Putamen (tissue), 1 donor: ENCODE results near the gene PTPN3.
"Not testable (repeated sequence)": the region's sequence is repeated elsewhere in the genome, so short reads cannot be mapped to it uniquely, and the experiment has no call there.

Source experiments
- DNase-seq: peaks from one replicate; pipeline ENCODE4 v3.0.0-alpha.2; 2016; ENCODE audit warnings: low spot score

PTPN3 gene, protein sequence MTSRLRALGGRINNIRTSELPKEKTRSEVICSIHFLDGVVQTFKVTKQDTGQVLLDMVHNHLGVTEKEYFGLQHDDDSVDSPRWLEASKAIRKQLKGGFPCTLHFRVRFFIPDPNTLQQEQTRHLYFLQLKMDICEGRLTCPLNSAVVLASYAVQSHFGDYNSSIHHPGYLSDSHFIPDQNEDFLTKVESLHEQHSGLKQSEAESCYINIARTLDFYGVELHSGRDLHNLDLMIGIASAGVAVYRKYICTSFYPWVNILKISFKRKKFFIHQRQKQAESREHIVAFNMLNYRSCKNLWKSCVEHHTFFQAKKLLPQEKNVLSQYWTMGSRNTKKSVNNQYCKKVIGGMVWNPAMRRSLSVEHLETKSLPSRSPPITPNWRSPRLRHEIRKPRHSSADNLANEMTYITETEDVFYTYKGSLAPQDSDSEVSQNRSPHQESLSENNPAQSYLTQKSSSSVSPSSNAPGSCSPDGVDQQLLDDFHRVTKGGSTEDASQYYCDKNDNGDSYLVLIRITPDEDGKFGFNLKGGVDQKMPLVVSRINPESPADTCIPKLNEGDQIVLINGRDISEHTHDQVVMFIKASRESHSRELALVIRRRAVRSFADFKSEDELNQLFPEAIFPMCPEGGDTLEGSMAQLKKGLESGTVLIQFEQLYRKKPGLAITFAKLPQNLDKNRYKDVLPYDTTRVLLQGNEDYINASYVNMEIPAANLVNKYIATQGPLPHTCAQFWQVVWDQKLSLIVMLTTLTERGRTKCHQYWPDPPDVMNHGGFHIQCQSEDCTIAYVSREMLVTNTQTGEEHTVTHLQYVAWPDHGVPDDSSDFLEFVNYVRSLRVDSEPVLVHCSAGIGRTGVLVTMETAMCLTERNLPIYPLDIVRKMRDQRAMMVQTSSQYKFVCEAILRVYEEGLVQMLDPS

GRCh38 chr9:109498195-109499092 lies at the start of gene PTPN3:
PTPN3 (minus strand) TSS chr9:109498307; CDS start chr9:109463434, 34,873 bp downstream.
- no peak for DNase-seq

GRCh38 chr9:109544954-109545353 lies 46.8 kb upstream of the PTPN3 start:
- not testable (repeated sequence) for DNase-seq

DNA sequence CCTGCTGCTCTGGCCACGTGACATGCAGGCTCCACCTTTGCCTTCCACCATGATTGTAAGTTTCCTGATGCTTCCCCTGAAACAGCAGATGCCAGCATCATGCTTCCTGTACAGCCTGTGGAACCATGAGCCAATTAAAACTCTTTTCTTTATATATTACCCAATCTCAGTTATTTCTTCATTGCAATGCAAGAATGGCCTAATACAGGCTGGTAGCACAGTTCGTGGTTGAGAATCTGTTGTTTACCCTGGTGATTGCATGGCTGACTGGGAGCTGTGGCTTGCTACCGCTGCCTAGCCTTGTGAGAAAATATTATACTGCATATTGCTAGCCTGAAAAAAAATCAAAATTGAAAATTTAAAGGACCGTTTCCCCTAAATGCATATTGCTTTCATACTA lies 44.8 kb upstream of the PTPN3 start:
- DNase-seq = no peak

DNA sequence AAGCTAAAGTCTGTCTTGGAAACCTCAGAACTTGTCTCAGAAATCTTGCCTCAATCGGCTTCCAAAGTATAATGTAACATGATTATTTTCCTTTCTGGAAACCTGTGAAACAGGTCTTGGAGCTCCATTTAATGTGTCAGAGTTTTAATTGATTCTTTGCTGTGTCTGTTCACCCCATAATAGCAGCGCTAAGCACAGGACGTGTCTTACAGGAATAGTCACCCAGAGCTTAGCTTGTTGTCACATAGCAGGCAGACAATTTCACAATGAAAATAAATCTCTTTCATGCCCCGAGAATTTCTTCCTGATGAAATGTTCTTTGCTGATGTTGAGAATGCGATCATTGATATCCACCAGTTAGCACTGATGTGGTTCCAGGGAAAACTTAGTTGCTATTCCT lies 40.2 kb upstream of the PTPN3 start:
- no peak for DNase-seq

- no peak for DNase-seq
Observed at GRCh38 chr9:109537288-109537687, 39.2 kb upstream of the PTPN3 start.

DNA sequence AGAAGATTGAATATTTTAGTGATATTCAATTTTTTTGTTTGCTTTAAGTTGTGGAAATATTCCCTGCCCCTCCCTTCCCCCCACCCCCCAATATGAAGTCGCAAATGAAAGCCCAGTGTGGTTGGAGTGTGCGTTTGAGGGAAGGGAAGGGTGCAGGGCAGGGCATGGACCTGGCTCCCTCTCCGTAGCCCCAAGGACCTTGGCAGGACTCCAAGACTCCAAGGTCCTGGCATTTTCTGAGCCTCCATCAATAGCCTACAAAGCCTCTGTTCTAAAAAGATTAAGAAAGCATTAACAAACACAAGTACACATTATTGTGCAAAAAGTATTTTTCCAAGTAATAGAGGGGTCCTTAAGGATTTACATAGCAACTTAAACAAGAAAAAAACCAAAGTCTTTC lies 38.8 kb upstream of the PTPN3 start:
- DNase-seq = no peak

GRCh38 chr9:109535365-109535764 lies 37.3 kb upstream of the PTPN3 start:
- DNase-seq = no peak

GRCh38 chr9:109534151-109534550 lies 36.0 kb upstream of the PTPN3 start:
- no peak for DNase-seq

DNA sequence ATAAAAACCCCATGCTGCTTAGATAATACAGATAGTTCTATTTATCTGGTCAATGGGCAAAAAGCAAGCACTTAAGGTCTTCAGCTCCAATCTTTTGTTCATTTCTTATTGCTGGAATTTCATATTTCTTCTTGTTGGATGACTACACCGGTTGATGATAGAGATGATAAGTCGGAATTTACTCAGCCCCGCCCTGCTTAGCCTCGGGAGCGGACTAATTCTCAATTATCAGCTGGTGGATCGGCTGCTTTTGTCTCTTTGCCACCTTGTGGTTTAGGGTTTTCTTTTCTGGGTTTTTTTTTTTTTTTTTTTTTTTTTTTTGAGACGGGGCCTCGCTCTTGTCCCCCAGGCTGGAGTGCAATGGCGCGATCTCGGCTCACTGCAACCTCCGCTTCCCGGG lies 34.5 kb upstream of the PTPN3 start:
- not testable (repeated sequence) for DNase-seq

GRCh38 chr9:109522106-109522505 lies 24.0 kb upstream of the PTPN3 start:
- no peak for DNase-seq

DNA sequence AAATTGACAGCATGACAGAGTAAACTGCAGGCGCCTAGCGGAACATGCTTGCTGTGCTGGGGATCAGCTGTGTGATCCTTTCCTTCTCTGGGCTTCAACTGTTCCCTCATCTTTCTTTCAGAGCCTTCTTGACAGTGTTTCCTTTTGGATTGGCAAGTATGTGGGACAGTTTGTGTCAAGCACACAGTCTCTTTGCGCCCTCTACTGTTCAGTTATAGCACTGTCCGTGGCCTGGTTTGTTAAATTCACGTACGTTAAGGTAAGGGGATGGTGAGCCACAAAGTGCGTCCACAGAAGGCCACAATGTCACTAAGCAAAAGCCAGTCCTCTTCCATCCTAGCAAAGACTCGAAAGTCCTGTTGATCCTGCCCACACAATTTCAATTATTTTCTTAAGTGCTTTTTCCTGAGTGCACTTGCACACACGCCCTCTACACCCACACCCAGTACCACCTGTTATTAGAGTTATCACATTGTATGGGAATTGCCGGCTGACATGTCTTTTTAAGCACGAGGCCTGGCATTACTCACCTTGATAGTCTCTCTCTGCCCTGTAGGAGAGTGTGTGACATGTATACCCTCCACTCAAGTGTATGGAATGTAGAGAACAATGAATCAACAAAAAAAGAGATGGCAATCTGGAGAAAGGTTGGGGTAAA lies 22.5 kb upstream of the PTPN3 start:
- DNase-seq = peak; percentile 43

- DNase-seq = no peak
Observed at GRCh38 chr9:109519366-109519765, 21.3 kb upstream of the PTPN3 start.

DNA sequence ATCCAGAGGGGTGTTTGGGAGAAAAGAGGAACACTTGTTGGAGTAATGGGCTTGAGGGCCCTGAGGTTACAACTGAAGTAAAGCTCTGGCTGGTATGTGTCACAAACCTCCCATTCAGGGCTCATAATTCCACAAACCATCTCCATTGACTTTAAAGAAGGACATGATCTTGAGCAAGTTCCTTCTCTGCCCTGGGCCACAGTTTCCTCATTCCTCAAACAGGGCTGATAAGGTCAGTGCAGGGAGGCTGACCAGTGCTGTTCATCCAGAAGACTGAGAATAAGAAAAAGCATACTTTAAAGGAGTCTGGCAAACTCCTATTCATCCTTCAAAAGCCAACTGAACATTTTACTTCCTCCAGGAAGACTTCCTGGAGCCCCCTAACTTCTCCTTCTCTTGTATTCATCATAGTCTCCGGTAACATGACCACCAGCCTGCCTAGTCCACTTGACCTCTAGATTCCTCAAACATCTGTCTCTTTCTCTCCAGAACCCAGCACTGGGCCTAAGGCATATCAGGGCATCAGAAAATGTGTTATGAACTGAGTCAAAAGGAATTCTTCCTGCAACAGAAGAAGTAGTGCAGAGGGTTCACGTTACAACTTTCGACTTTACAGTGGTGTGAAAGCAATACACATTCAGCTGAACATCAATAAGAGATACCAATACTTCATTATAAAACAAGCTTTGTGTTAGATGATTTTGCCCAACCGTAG lies 20.7 kb upstream of the PTPN3 start:
- DNase-seq = no peak

DNA sequence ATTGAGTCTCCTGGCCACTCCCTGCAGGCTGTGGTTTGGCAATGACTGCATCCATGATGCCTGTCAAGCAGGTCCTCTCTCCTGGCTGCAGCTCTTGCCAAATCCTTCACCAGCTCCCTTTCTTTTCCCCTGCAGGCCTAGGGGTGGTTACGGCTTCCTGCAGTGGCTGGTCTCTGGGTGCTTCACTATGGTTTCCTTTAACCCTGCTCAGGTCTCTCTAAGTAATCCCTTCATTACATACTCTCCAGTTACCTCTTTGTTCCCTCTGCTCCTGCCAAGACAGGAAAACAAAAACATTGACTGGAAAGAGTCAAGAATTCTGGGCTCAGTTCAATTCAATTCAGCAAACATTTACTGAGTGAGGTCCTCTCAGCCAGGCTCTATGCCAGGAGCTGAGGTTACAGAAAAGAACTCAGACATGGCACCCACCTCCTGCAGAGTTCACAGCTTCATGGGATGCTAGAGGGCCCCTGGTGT lies 19.8 kb upstream of the PTPN3 start:
- no peak for DNase-seq

DNA sequence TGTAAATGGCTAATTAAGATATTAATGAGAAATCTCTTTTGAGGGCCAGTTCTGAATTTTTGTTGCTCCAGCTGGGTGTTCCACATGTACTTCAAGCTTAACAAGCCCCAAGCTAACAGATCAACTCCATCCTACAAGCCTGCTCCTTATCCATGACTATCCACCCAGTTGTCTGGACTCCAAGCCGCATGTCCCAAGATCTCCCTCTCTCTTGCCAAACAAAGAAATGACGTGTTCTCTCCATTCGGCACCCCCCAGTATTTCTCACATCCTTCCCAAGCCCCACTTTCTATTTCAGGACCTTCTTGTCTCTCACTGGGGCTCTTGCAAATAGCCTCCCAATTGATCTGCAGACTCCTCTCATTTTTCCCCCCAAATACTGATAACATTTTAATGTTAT lies 15.8 kb upstream of the PTPN3 start:
- no peak for DNase-seq

DNA sequence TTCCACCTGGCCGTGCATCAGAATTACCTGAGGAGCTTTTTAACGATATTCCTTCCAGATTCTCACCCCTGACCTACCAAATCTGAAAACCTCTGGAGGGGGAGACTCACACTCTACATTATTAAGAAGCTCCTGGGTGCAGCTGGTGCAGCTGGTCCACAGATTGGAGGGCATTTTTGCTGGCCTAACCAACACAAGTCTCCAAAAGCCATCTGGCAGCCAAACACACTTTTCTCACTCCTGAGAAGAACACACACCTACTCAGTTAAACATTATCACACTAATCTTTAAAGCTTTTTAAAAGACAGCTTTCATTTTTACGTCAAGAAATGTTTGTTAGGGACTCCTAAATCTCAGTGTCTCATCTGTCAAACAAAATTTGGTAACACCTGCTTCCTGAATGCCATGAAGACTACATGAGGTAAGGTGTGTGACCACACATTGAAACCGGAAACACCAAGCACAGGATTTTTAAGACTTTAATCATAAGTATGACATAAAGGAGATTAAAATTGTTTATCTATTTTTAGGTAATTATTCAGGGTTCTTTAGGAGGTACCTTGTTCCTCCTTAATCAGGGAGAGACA lies 14.2 kb upstream of the PTPN3 start:
- no peak for DNase-seq

DNA sequence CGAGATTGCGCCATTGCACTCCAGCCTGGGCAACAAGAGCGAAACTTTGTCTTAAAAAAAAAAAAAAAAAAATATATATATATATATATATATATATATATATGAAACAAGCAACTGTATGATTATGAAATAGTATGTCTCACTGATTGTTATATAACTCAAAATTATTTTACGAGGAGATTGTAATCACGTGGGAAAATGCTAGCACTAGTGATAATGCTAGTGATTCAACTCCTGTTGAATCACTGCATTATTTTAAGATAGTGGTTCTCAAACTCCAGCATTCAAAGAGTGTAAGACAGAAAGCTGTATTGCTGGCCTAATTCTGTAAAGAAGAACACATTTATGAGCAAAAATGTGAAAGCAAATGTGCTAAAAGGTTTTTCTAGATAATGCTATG lies 12.4 kb upstream of the PTPN3 start:
- no peak for DNase-seq

- DNase-seq = not testable (repeated sequence)
Observed at GRCh38 chr9:109510042-109510441, 11.9 kb upstream of the PTPN3 start.

DNA sequence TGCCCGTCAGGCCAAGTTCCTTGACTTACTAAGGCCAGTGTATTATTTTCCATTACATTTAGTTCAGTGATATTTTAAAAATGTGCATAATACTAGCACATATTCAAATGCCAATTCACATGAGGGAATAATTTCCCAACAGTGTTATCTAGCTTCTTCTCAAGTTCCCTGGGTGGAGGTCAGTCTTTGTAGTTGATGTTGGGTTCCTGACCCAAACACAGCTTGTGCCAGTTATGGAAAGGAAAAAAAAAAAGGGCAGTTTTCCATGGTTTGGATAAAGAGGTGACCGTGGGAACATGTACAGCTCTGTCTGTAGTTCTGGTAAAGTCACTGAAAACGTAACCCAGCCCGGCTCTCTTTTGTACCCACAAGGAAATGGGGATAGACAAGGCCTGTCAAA lies 11.5 kb upstream of the PTPN3 start:
- DNase-seq = no peak

DNA sequence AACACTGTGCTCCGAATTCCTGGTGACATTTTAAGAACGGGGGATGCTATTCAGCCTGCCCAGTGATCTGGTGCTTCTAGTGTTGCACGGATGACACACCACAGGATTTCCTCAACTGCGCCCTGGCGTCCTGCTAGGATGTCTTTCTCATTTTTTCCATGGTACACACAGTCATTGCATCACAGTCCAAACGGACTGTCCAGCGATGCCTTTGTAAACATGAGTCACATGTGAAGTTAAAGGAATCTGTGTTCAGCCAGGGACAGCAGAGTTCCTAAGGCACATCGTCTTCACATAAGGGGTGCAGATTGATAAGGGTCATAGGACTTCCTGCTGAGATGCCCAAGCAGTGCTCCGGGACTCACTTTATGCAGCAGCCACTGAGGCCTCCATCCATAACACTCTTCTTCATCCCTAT lies 9.3 kb upstream of the PTPN3 start:
- no peak for DNase-seq
